Kidney (tissue), 22 donors: ENCODE results near the gene GNGT2. TPM values are rescaled to one million over a fixed set of nuclear protein-coding genes. Genes with fewer than 3 reads are reported as not detected.

ENCODE experiments used
- DNase-seq, 5 donors: peaks; one replicate each; pipeline ENCODE4 v3.0.0-alpha.2; 2013 to 2020
- FAIRE-seq: peaks from 2 replicates; lab custom pipeline; 2012; peaks lifted over from hg19 to GRCh38; lab: Jason Lieb, UNC
- H3K27ac ChIP-seq, 2 donors: one replicate each; pipeline ENCODE4 v1.7.0; 2013; ENCODE audit warnings: low read depth in 2 of 2, low read length in 2 of 2, inconsistent platforms in 1 of 2
- H3K27me3 ChIP-seq: one replicate; pipeline ENCODE4 v1.7.1; 2013; ENCODE audit warnings: low read length, inconsistent platforms; ENCODE audit not compliant: control insufficient read depth, insufficient read depth
- H3K36me3 ChIP-seq, 3 donors: one replicate each; pipeline versions ENCODE4 v1.7.0 to v1.7.1; 2013; ENCODE audit warnings: low read length in 3 of 3, control low read depth in 1 of 3, inconsistent platforms in 1 of 3; ENCODE audit not compliant: insufficient read depth in 3 of 3, control insufficient read depth in 2 of 3
- H3K4me1 ChIP-seq, 3 donors: one replicate each; pipeline versions ENCODE4 v1.7.0 to v1.7.1; 2013; ENCODE audit warnings: low read length in 3 of 3, inconsistent platforms in 1 of 3, low read depth in 1 of 3; ENCODE audit not compliant: control insufficient read depth in 2 of 3, insufficient read depth in 2 of 3
- H3K4me3 ChIP-seq, 3 donors: one replicate each; pipeline versions ENCODE4 v1.7.0 to v1.8.1; 2013; ENCODE audit warnings: low read length in 3 of 3, control low read depth in 1 of 3, inconsistent platforms in 1 of 3
- H3K9ac ChIP-seq, 3 donors: one replicate each; pipeline versions ENCODE4 v1.7.0 to v1.7.1; 2013; ENCODE audit warnings: low read length in 3 of 3, control low read depth in 1 of 3, inconsistent platforms in 1 of 3
- H3K9me3 ChIP-seq, 3 donors: one replicate each; pipeline versions ENCODE4 v1.7.0 to v1.7.1; 2013; ENCODE audit warnings: low read length in 3 of 3, control low read depth in 1 of 3, inconsistent platforms in 1 of 3; ENCODE audit not compliant: control insufficient read depth in 2 of 3, insufficient read depth in 1 of 3
- CTCF ChIP-seq: IDR thresholded peaks from 3 replicates; pipeline ENCODE4 v1.5.1; 2012; ENCODE audit warnings: mild to moderate bottlenecking, moderate library complexity, borderline replicate concordance; ENCODE audit not compliant: insufficient read depth; ENCODE audit errors: extremely low read depth
- intact Hi-C: fragments of 100-400 bp; cut with DNase I; formaldehyde crosslinking; loops from one replicate; pipeline ENCODE4 v1.11.1; 2022
- long read RNA-seq, 10 donors: library from polyadenylated mRNA in 1 of 10; unstranded in 1 of 10; transcript quantifications; one replicate each; pipeline ENCODE4 v2.0.0 and lab custom pipeline, GENCODE V29; 2021 to 2026
- polyA plus RNA-seq: library from polyadenylated mRNA; stranded (reverse); fragments of 350-450 nt; fragmentation: Illumina TruSeq; extraction: RNeasy Lipid Tissue Mini Kit (QIAGEN cat#74804); gene quantifications from one replicate; pipeline ENCODE4 v1.2.3, GENCODE V29; 2014; ENCODE audit warnings: low read depth, low replicate concordance; ENCODE audit not compliant: insufficient read depth
- total RNA-seq: library from RNA; stranded (reverse); fragmentation: NEBNext Ultra II Directional; extraction: Animal tissue kit (Norgen Biotek cat#: 25700); gene quantifications from one replicate; pipeline ENCODE4 v1.2.1, GENCODE V29; 2021
- donor health status: control.
- donor health status: control.
- donor health status: control.
- donor health status: control.
- donor health status: control.
- donor health status: DM: yes; HTN: yes; CAD: no.
- donor health status: Normal renal cell carcinoma (clear cell type).

GNGT2 gene
- total RNA-seq (4.7 TPM), polyA plus RNA-seq (8.3 TPM)
- long read RNA-seq, donor 1 = 0 reads
- long read RNA-seq, donor 2, partial matches to known transcripts = 0 of 2 reads
- long read RNA-seq, donor 2, other reads (novel, unspliced or antisense) = 0 of 2 reads
- long read RNA-seq, donor 3 = 0 reads
- long read RNA-seq, donor 4 = 0 reads
- long read RNA-seq, donor 5 = 0 reads
- long read RNA-seq, donor 6, partial matches to known transcripts = 0 of 1 reads
- long read RNA-seq, donor 6, other reads (novel, unspliced or antisense) = 0 of 1 reads
- long read RNA-seq, donor 7, partial matches to known transcripts = 1 of 1 reads
- long read RNA-seq, donor 7, other reads (novel, unspliced or antisense) = 0 of 1 reads
- long read RNA-seq, donor 8 = 0 reads
- long read RNA-seq, donor 9 = 0 reads
- long read RNA-seq, donor 10, partial matches to known transcripts = 0 of 1 reads
- long read RNA-seq, donor 10, other reads (novel, unspliced or antisense) = 0 of 1 reads

- peaks cover 4 to 15% (median 8%) of the 10 kb centered on the region in 3 donors for H3K4me1 ChIP-seq
- DNase-seq (peak in 3 of 5 donors; percentile 29 to 83 (median 70)), FAIRE-seq (no peak)
- TF ChIP-seq CTCF = no peak
- peak within 1 kb of the TSS; percentile 28 to 61 (median 60) for H3K4me3 ChIP-seq
- H3K27me3 ChIP-seq = no peaks in the 10 kb centered on the region
- H3K27ac ChIP-seq = peak within 1 kb of the TSS; percentile 61 to 84
- H3K9me3 ChIP-seq = no peaks in the 10 kb centered on the region
- peak within 1 kb of the TSS in 2 of 3 donors; percentile 19 to 75 for H3K9ac ChIP-seq
- no peaks in the 10 kb centered on the region for H3K36me3 ChIP-seq
- intact Hi-C loops = no loop called here
These were observed at the start of gene GNGT2, which contains the start of gene ABI3 for GRCh38 chr17:49210158-49211029. GNGT2 (minus strand) TSS chr17:49210574; CDS start chr17:49207422, 3,152 bp downstream. ABI3 (plus strand) TSS chr17:49210707; CDS start chr17:49210725, 18 bp downstream.

- H3K9me3 ChIP-seq = no peaks in the 10 kb centered on the region
- intact Hi-C loops = no loop called here
- TF ChIP-seq CTCF = no peak
- no peaks in the 10 kb centered on the region for H3K36me3 ChIP-seq
- H3K4me3 ChIP-seq = peak overlapping the region in 2 of 3 donors; percentile 38 to 56
- H3K27me3 ChIP-seq = no peaks in the 10 kb centered on the region
- H3K27ac ChIP-seq = peak overlapping the region in 1 of 2 donors; percentile 23
- H3K9ac ChIP-seq = peak overlapping the region in 2 of 3 donors; percentile 10 to 65
- FAIRE-seq = no peak
- H3K4me1 ChIP-seq = peaks cover 0 to 9% (median 0%) of the 10 kb centered on the region in 3 donors
- no peak for DNase-seq
These were observed 49.3 kb upstream of the GNGT2 start for GRCh38 chr17:49259663-49260010.

GRCh38 chr17:49258394-49258793 lies 48.0 kb upstream of the GNGT2 start:
- no peak overlapping the region for H3K4me3 ChIP-seq
- H3K4me1 ChIP-seq = peaks cover 0 to 9% (median 0%) of the 10 kb centered on the region in 3 donors
- no peaks in the 10 kb centered on the region for H3K27me3 ChIP-seq
- intact Hi-C loops = no loop called here
- no peaks in the 10 kb centered on the region for H3K36me3 ChIP-seq
- H3K9me3 ChIP-seq = no peaks in the 10 kb centered on the region
- H3K27ac ChIP-seq = no peak overlapping the region
- no peak overlapping the region for H3K9ac ChIP-seq
- FAIRE-seq (no peak), DNase-seq (no peak)
- no peak for TF ChIP-seq CTCF
